ENCODE measurements around the gene ZNF563. TPM values are rescaled to one million over a fixed set of nuclear protein-coding genes. Genes with fewer than 3 reads are reported as not detected.

The ZNF563 gene
- total RNA-seq, result 0.65 and 2.6 TPM in 2 replicates

DNA sequence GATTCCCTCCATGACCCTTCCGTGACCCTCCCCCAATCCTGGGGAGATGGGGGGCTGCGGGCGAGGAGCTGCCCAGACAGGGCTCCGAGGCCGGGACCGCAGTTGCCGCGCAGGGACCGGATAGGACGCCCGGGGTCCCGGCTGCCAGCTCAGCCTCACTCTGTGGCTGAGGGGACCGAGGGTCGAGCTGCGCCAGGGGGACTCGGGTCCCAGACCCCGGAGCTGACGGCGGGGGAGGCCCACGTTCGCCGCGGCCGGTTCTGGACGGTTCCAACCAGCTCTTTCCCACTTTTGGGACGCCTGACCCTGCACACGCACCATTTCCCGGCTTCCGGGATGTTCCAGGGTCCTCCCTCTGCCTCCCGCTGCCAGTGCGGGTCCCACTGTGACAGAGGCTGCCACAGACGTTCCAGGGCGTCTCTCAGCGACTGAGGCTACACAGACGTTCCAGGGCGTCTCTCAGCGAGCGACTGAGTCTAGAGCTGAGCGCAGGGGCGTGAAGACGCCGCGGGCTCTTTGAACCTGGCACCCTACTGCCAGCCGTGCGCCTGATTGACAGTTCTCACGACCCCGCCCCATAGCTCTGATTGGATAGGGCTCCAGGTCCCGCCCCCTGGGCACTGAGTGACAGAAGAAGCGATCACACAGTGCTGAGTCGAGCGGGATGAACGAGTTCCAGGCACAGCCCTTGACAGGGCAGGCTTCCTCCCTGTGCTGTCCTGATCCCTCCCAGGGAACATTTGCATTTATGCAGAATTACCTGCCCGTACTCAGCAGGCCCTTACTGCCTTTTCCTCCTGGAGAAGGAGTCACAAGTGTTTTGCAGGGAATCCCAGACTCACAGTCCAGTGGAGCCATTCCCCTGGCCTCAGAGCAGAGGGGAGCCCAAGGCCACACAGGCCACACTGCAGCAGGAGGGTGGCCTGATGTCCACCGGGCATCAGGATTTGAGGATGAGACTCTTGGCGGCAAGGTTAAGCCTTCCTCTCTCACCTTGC lies at the start of gene ZNF563:
Gene ZNF563 (minus strand): TSS at position 472 of the 998 bp plus-strand sequence. CDS start 151 bp downstream, at position 321.

DNA sequence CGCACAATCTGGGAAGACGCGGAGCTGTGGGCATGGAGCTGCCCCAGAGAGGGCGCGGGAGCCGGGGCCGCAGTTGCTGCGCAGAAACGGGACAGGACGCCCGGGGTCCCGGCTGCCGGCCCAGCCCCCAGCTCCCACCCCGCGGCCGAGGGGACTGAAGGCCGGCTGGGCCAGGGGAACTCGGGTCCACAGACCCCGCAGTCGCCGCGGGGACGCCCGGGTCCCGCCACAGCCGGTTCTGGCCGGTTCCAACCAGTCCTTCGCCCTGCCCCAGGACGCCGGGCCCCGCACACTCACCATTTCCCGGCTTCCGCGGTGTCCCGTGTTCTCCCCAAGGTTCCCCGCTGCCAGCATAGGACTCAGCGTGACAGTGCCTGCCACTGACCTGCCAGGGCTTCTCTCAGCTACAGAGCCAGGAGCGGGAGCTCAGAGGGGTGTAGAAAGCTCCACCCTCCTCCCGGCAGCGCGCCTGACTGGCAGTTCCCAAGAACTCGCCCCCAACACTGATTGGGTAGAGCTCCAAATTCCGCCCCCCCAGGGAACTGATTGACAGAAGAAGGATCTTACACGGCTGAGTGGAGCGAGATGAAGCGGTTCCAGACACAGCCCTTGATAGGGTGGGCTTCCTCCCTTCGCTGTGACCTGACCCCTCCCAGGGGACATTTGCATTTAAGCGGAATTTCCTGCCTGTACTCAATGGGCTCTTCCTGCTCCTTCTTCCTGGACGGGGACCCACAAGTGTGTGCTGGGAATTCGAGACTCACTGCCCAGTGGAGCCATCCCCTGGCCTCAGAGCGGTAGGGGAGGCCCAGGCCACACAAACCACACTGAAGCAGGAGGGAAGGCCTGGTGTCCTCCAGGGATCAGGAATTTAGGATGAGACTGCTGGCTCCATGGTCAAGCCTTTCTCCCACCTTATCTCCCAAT lies 32.1 kb upstream of the ZNF563 start, which contains the start of gene ZNF442:
Gene ZNF442 (minus strand): TSS at position 448 of the 927 bp plus-strand sequence. CDS start 2,052 bp downstream, outside the sequence.

DNA sequence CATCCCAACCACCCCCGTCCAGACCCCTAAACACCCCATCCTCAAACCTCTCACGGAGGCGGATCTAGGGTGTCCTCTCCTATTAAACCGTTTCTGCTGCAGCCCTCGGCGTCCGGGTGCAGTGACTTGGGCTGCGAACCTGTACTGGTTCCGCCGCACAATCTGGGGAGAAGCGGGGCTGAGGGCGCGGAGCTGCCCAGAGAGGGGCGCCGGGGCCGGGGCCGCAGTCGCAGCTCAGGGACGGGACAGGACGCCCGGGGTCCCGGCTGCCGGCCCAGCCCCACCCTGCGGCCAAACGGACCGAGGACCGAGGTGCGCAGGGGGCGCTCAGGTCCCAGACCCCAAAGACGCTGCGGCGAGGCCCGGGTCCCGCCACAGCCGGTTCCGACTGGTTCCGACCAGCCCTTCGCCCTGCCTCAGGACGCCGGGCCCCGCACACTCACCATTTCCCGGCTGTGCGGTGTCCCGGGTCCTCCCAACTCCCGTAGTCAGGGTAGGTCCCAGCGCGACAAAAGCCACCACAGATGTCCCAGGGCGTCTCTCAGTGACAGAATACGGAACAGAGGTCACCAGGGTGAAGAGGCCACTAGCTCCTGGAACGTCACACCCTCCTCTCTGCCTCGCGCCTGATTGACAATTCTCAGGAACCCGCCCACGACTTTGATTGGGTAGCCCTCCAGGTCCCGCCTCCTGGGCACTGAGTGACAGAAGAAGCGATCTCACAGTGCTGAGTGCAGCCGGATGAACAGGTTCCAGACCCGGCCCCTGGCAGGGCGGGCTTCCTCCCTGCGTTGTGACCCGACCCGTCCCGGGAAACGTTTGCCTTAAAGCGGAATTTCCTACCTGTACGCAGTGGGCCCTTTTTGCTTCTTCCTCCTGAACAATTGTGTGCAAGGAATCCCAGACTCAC lies 38.9 kb downstream of the ZNF563 start, which contains the start of gene ZNF44:
Gene ZNF44 (minus strand): TSS at position 635 of the 910 bp plus-strand sequence. CDS start 189 bp downstream, at position 446.

Other genes starting within 250 kb of the ZNF563 start
- gene ZNF20, start 193.3 kb downstream of the ZNF563 start, total RNA-seq, result 2.5 and 3.5 TPM in 2 replicates
- 3.6 and 10.7 TPM in 2 replicates for gene ZNF625, start 176.9 kb downstream of the ZNF563 start, total RNA-seq
- 3.1 and 8.3 TPM in 2 replicates for gene ZNF136, start 170.5 kb downstream of the ZNF563 start, total RNA-seq
- 2.6 and 5.3 TPM in 2 replicates for gene ZNF44, start 38.8 kb downstream of the ZNF563 start, total RNA-seq
- gene ZNF442, start 32.0 kb upstream of the ZNF563 start, total RNA-seq, result 0.26 and 1.4 TPM in 2 replicates
- 1.3 and 1.6 TPM in 2 replicates for gene ZNF799, start 67.6 kb upstream of the ZNF563 start, total RNA-seq
- 1.7 and 2.2 TPM in 2 replicates for gene ZNF443, start 107.4 kb upstream of the ZNF563 start, total RNA-seq
- 0.91 and 2.0 TPM in 2 replicates for gene ZNF709, start 151.2 kb upstream of the ZNF563 start, total RNA-seq
- 3.0 and 3.4 TPM in 2 replicates for gene ZNF564, start 217.8 kb upstream of the ZNF563 start, total RNA-seq